CD14-positive monocyte (primary cell): ENCODE results near the gene RAB10. TPM values are rescaled to one million over a fixed set of nuclear protein-coding genes. Genes with fewer than 3 reads are reported as not detected.

Experiments used
- DNase-seq, 3 donors: peaks; one replicate each; pipeline ENCODE4 v3.0.0-alpha.2; 2011 to 2022
- H2AFZ ChIP-seq: 2 replicates; pipeline ENCODE4 v1.6.0; 2012; ENCODE audit warnings: mild to moderate bottlenecking, low read depth, low read length, inconsistent platforms; ENCODE audit not compliant: insufficient read depth, poor library complexity, severe bottlenecking
- H3K27ac ChIP-seq, 2 donors: 1 replicate in 1 of 2; 2 replicates in 1 of 2; pipeline ENCODE4 v1.5.1; 2012 to 2013; ENCODE audit warnings: low read length in 2 of 2, control low read depth in 1 of 2, inconsistent platforms in 1 of 2, low read depth in 1 of 2, mild to moderate bottlenecking in 1 of 2
- H3K27me3 ChIP-seq, 2 donors: one replicate each; pipeline versions ENCODE4 v1.6.0 to v1.6.1; 2011 to 2013; ENCODE audit warnings: low read length in 2 of 2; ENCODE audit not compliant: control insufficient read depth in 2 of 2, insufficient read depth in 2 of 2
- H3K36me3 ChIP-seq, 2 donors: replicated peaks in 1 of 2; 1 replicate in 1 of 2; 2 replicates in 1 of 2; pipeline versions ENCODE4 v1.5.1 to v1.6.1; 2012 to 2013; ENCODE audit warnings: low read length in 2 of 2, control low read depth in 1 of 2, inconsistent platforms in 1 of 2, mild to moderate bottlenecking in 1 of 2; ENCODE audit not compliant: insufficient read depth in 2 of 2, control insufficient read depth in 1 of 2
- H3K4me1 ChIP-seq, 2 donors: 1 replicate in 1 of 2; 2 replicates in 1 of 2; pipeline versions ENCODE4 v1.5.1 to v1.6.1; 2012 to 2013; ENCODE audit warnings: low read length in 2 of 2, control low read depth in 1 of 2, inconsistent platforms in 1 of 2, mild to moderate bottlenecking in 1 of 2, moderate library complexity in 1 of 2; ENCODE audit not compliant: insufficient read depth in 2 of 2, control insufficient read depth in 1 of 2
- H3K4me2 ChIP-seq: replicated peaks from 2 replicates; pipeline ENCODE3; 2012; ENCODE audit warnings: low read length, moderate library complexity, mild to moderate bottlenecking; ENCODE audit not compliant: poor library complexity, severe bottlenecking; ENCODE audit errors: extremely low read depth
- H3K4me3 ChIP-seq, 3 experiments: fragments of 200-600 bp in 1 of 3; sonication (generic) in 1 of 3; replicated peaks in 1 of 3; 1 replicate in 2 of 3; 2 replicates in 1 of 3; pipeline ENCODE4 v1.5.1; 2011 to 2013; ENCODE audit warnings: low read length in 3 of 3, mild to moderate bottlenecking in 3 of 3, control low read depth in 2 of 3, low read depth in 2 of 3, inconsistent platforms in 1 of 3, moderate library complexity in 1 of 3
- H3K79me2 ChIP-seq: 2 replicates; pipeline ENCODE4 v1.6.0; 2012; ENCODE audit warnings: mild to moderate bottlenecking, control low read depth, inconsistent platforms, low read length, moderate library complexity; ENCODE audit not compliant: insufficient read depth
- H3K9ac ChIP-seq: 2 replicates; pipeline ENCODE4 v1.6.0; 2017; ENCODE audit warnings: low read length, mild to moderate bottlenecking; ENCODE audit not compliant: insufficient read depth, poor library complexity, severe bottlenecking
- H3K9me3 ChIP-seq, 2 donors: replicated peaks in 1 of 2; 1 replicate in 1 of 2; 2 replicates in 1 of 2; pipeline versions ENCODE4 v1.5.1 to v1.6.1; 2012 to 2013; ENCODE audit warnings: low read length in 2 of 2, control low read depth in 1 of 2; ENCODE audit not compliant: control insufficient read depth in 1 of 2, insufficient read depth in 1 of 2
- H4K20me1 ChIP-seq: 2 replicates; pipeline ENCODE4 v1.6.0; 2012; ENCODE audit warnings: mild to moderate bottlenecking, low read length, control low read depth, moderate library complexity; ENCODE audit not compliant: insufficient read depth
- H3K27ac Mint-ChIP-seq, 7 donors: one replicate each; pipeline ENCODE4 v1.8.0; 2020; ENCODE audit warnings: mild to moderate bottlenecking in 7 of 7, mixed read lengths in 7 of 7, moderate library complexity in 6 of 7, inconsistent platforms in 2 of 7
- H3K27me3 Mint-ChIP-seq, 3 donors: one replicate each; pipeline ENCODE4 v1.8.0; 2021 to 2022; ENCODE audit warnings: low read depth in 3 of 3, mild to moderate bottlenecking in 3 of 3, mixed read lengths in 3 of 3, moderate library complexity in 3 of 3, inconsistent platforms in 1 of 3
- H3K36me3 Mint-ChIP-seq, 2 donors: one replicate each; pipeline ENCODE4 v1.8.0; 2020; ENCODE audit warnings: mixed read lengths in 2 of 2, inconsistent platforms in 1 of 2, mild to moderate bottlenecking in 1 of 2
- H3K4me1 Mint-ChIP-seq: one replicate; pipeline ENCODE4 v1.8.0; 2020; ENCODE audit warnings: mild to moderate bottlenecking, mixed read lengths
- H3K4me3 Mint-ChIP-seq, 2 donors: one replicate each; pipeline ENCODE4 v1.8.0; 2020; ENCODE audit warnings: mild to moderate bottlenecking in 2 of 2, mixed read lengths in 2 of 2, moderate library complexity in 1 of 2
- H3K9me3 Mint-ChIP-seq, 7 donors: one replicate each; pipeline ENCODE4 v1.8.0; 2020 to 2022; ENCODE audit warnings: mixed read lengths in 7 of 7, mild to moderate bottlenecking in 6 of 7, moderate library complexity in 6 of 7, inconsistent platforms in 2 of 7
- CTCF ChIP-seq: fragments of 200-600 bp; IDR thresholded peaks from one replicate; pipeline ENCODE4 v1.8.0; 2022; ENCODE audit warnings: antibody characterized with exemption, mild to moderate bottlenecking
- WGBS: methylation state at CpG from one replicate; pipeline ENCODE4 v1.1.5; 2013; ENCODE audit warnings: missing lambda C conversion rate; ENCODE audit not compliant: insufficient coverage; 5-methylcytosine and 5-hydroxymethylcytosine counted together
- intact Hi-C, 2 donors: fragments of 100-400 bp; cut with micrococcal nuclease; formaldehyde crosslinking; loops; one replicate each; pipeline versions ENCODE4 v1.15.0 to v1.15.1; 2023
- polyA plus RNA-seq, 3 donors: library from polyadenylated mRNA; depleted of rRNA in 1 of 3; unstranded in 2 of 3; stranded (reverse) in 1 of 3; fragments of 300-500 nt in 2 of 3; fragments of >200 nt in 1 of 3; fragmentation: Illumina TruSeq in 2 of 3; gene quantifications; 1 replicate in 2 of 3; 2 replicates in 1 of 3; pipeline ENCODE4 v1.2.3, GENCODE V29; 2012 to 2021

RAB10 gene
- polyA plus RNA-seq, 3 donors = 38.6 to 258 (median 202) TPM

GRCh38 chr2:26130763-26131162, 96.9 kb downstream of the RAB10 start:
- H3K9me3 ChIP-seq = no peaks in the 10 kb centered on the region
- H2AFZ ChIP-seq = no peak overlapping the region
- H3K27me3 Mint-ChIP-seq = no peaks in the 10 kb centered on the region
- H3K36me3 Mint-ChIP-seq = peaks cover 64 to 83% of the 10 kb centered on the region in 2 donors
- TF ChIP-seq CTCF = no peak
- no peaks in the 10 kb centered on the region for H3K4me1 ChIP-seq
- H3K79me2 ChIP-seq = peaks cover 54% of the 10 kb centered on the region
- H3K4me3 Mint-ChIP-seq = no peak overlapping the region
- no peak overlapping the region for H3K9ac ChIP-seq
- H3K27ac Mint-ChIP-seq = no peak overlapping the region
- WGBS = 86% methylated on average over 2 of the region's 3 CpGs
- peaks cover 99% of the 10 kb centered on the region for H4K20me1 ChIP-seq
- no peaks in the 10 kb centered on the region for H3K27me3 ChIP-seq
- no peak overlapping the region for H3K4me2 ChIP-seq
- H3K27ac ChIP-seq = no peak overlapping the region
- H3K4me3 ChIP-seq = no peak overlapping the region
- no peak for DNase-seq
- H3K9me3 Mint-ChIP-seq = no peaks in the 10 kb centered on the region
- peaks cover 63 to 98% of the 10 kb centered on the region in 2 donors for H3K36me3 ChIP-seq
- intact Hi-C loops = no loop called here
- no peaks in the 10 kb centered on the region for H3K4me1 Mint-ChIP-seq

GRCh38 chr2:26136451-26136850, 102.6 kb downstream of the RAB10 start:
- Mint-ChIP-seq H3K36me3 (peaks cover 47 to 60% of the 10 kb centered on the region in 2 donors), H3K27ac (no peak overlapping the region), H3K9me3 (peaks cover 0 to 2% (median 0%) of the 10 kb centered on the region in 7 donors), H3K4me1 (no peaks in the 10 kb centered on the region), H3K4me3 (no peak overlapping the region), H3K27me3 (no peaks in the 10 kb centered on the region)
- Histone ChIP-seq H3K79me2 (peaks cover 15% of the 10 kb centered on the region), H3K36me3 (peaks cover 38 to 62% of the 10 kb centered on the region in 2 donors), H3K4me2 (no peak overlapping the region), H3K4me3 (no peak overlapping the region), H3K9ac (no peak overlapping the region), H3K4me1 (no peaks in the 10 kb centered on the region), H4K20me1 (peaks cover 77% of the 10 kb centered on the region), H3K27me3 (no peaks in the 10 kb centered on the region), H3K9me3 (no peaks in the 10 kb centered on the region), H3K27ac (no peak overlapping the region), H2AFZ (no peak overlapping the region)
- WGBS = no CpG with 5 or more reads among the region's 3 CpGs
- DNase-seq = no peak
- intact Hi-C loops = no loop called here
- no peak for TF ChIP-seq CTCF
